AG09309 (cell line): ENCODE measurements around the gene REX1BD.
A peak's percentile ranks its signal among the peaks of the same experiment; 100 is the strongest.

Experiments used
- DNase-seq: peaks from one replicate; pipeline ENCODE4 v3.0.0-alpha.2; 2010; ENCODE audit warnings: low read depth
- H3K4me3 ChIP-seq: 2 replicates; pipeline ENCODE4 v1.5.1; 2011; ENCODE audit warnings: mild to moderate bottlenecking, low read depth, low read length, moderate library complexity; ENCODE audit not compliant: control insufficient read depth
- CTCF ChIP-seq: IDR thresholded peaks from 2 replicates; pipeline ENCODE4 v1.5.1; 2011; ENCODE audit warnings: mild to moderate bottlenecking, low read depth, low read length, inconsistent platforms; ENCODE audit not compliant: insufficient read depth, control insufficient read depth; ENCODE audit errors: missing control alignments

The REX1BD gene

GRCh38 chr19:18633321-18633720 is 44.7 kb downstream of the REX1BD start:
- no peak overlapping the region for H3K4me3 ChIP-seq
- DNase-seq, result no peak
- no peak for TF ChIP-seq CTCF

- DNase-seq, result no peak
- H3K4me3 ChIP-seq, result no peak overlapping the region
- no peak for TF ChIP-seq CTCF
These were observed 46.2 kb downstream of the REX1BD start for GRCh38 chr19:18634612-18635297.

- H3K4me3 ChIP-seq, result no peak overlapping the region
- no peak for TF ChIP-seq CTCF
These were observed 47.2 kb downstream of the REX1BD start for GRCh38 chr19:18635831-18636182.

GRCh38 chr19:18636183-18636968 is 47.8 kb downstream of the REX1BD start:
- no peak for TF ChIP-seq CTCF
- H3K4me3 ChIP-seq, result peak overlapping the region; percentile 93
- peak; percentile 59 for DNase-seq

More at GRCh38 chr19:18635831-18636182, 47.2 kb downstream of the REX1BD start:
- DNase-seq, result no peak

- peak within 1 kb of the TSS; percentile 93 for H3K4me3 ChIP-seq
- TF ChIP-seq CTCF, result no peak
- no peak for DNase-seq
These were observed 48.5 kb downstream of the REX1BD start, which contains the start of gene KLHL26 for GRCh38 chr19:18636969-18637629. Gene KLHL26 (plus strand): TSS chr19:18637028. CDS start chr19:18637055, 27 bp downstream.
